ENCODE measurements around the gene KMT2C. TPM values are rescaled to one million over a fixed set of nuclear protein-coding genes. Genes with fewer than 3 reads are reported as not detected.
"Not testable (repeated sequence)": the region's sequence is repeated elsewhere in the genome, so short reads cannot be mapped to it uniquely, and the experiment has no call there.

KMT2C gene
- total RNA-seq, 1 donor from 2014 or later: 136 TPM

DNA sequence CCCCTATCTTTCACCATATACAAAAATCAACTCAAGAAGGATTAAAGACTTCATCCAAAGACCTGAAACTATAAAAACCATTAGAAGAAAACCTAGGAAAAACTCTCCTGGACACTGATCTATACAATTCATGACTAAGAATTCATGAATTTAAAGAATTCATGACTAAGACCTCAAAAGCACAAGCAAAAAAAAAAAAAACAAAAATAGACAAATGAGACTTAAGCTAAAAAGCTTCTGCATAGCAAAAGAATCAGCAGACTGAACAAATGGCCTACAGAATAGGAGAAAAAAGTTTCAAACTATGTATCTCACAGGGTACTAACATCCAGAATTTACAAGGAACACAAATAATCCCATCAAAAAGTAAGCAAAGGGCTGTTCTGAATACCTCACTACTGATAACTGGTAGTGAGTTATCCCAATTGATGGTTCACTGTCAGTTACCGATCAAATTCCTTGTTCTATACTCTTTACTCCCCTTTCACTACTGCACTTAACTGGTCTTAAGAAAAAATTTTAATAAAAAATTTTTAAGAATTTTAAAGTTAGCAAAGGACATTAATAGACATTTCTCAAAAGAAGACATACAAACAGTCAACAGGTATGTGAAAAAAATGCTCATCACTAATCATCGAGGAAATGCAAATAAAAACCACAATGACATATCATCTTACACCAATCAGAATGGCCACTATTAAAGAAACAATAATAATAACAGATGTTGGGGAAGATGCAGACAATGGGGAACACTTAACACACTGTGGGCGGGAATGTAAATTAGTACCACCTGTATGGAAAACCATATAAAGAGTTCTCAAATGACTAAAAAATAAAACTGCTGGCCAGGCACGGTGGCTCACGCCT is 33.2 kb downstream of the KMT2C start:
- H3K36me3 Mint-ChIP-seq (ENCODE audit: unreplicated experiment): peaks cover 7% of the 10 kb centered on the region

GRCh38 chr7:152399344-152399743 is 36.5 kb downstream of the KMT2C start:
- no peak for DNase-seq
- TF ChIP-seq, protein P1, sequence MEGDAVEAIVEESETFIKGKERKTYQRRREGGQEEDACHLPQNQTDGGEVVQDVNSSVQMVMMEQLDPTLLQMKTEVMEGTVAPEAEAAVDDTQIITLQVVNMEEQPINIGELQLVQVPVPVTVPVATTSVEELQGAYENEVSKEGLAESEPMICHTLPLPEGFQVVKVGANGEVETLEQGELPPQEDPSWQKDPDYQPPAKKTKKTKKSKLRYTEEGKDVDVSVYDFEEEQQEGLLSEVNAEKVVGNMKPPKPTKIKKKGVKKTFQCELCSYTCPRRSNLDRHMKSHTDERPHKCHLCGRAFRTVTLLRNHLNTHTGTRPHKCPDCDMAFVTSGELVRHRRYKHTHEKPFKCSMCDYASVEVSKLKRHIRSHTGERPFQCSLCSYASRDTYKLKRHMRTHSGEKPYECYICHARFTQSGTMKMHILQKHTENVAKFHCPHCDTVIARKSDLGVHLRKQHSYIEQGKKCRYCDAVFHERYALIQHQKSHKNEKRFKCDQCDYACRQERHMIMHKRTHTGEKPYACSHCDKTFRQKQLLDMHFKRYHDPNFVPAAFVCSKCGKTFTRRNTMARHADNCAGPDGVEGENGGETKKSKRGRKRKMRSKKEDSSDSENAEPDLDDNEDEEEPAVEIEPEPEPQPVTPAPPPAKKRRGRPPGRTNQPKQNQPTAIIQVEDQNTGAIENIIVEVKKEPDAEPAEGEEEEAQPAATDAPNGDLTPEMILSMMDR (IDR thresholded peaks at IDR 0.05; ENCODE audit: partially characterized antibody, unreplicated experiment): no peak
- Mint-ChIP-seq H3K36me3 (ENCODE audit: unreplicated experiment) (no peaks in the 10 kb centered on the region), H3K4me3 (ENCODE audit: unreplicated experiment) (no peak overlapping the region), H3K4me1 (ENCODE audit: low read depth, unreplicated experiment) (peaks cover 1% of the 10 kb centered on the region), H3K27ac (ENCODE audit: unreplicated experiment) (no peak overlapping the region), H3K27me3 (ENCODE audit: unreplicated experiment) (peaks cover 3% of the 10 kb centered on the region), H3K9me3 (ENCODE audit: unreplicated experiment) (peaks cover 8% of the 10 kb centered on the region)

More for the DNA sequence above, 33.2 kb downstream of the KMT2C start:
- H3K27ac Mint-ChIP-seq (ENCODE audit: unreplicated experiment): no peak overlapping the region
- no peak overlapping the region for H3K4me3 Mint-ChIP-seq (ENCODE audit: unreplicated experiment)
- TF ChIP-seq, protein P1 (IDR thresholded peaks at IDR 0.05; ENCODE audit: partially characterized antibody, unreplicated experiment): no peak
- no peaks in the 10 kb centered on the region for H3K4me1 Mint-ChIP-seq (ENCODE audit: low read depth, unreplicated experiment)
- DNase-seq: no peak
- H3K27me3 Mint-ChIP-seq (ENCODE audit: unreplicated experiment): peaks cover 7% of the 10 kb centered on the region
- H3K9me3 Mint-ChIP-seq (ENCODE audit: unreplicated experiment): peaks cover 32% of the 10 kb centered on the region

GRCh38 chr7:152395112-152395511 is 40.7 kb downstream of the KMT2C start:
- Mint-ChIP-seq H3K4me3 (ENCODE audit: unreplicated experiment) (no peak overlapping the region), H3K27ac (ENCODE audit: unreplicated experiment) (no peak overlapping the region), H3K27me3 (ENCODE audit: unreplicated experiment) (peaks cover 1% of the 10 kb centered on the region), H3K4me1 (ENCODE audit: low read depth, unreplicated experiment) (peaks cover 8% of the 10 kb centered on the region), H3K36me3 (ENCODE audit: unreplicated experiment) (no peaks in the 10 kb centered on the region), H3K9me3 (ENCODE audit: unreplicated experiment) (no peaks in the 10 kb centered on the region)
- DNase-seq: no peak
- TF ChIP-seq, protein P1 (IDR thresholded peaks at IDR 0.05; ENCODE audit: partially characterized antibody, unreplicated experiment): no peak

DNA sequence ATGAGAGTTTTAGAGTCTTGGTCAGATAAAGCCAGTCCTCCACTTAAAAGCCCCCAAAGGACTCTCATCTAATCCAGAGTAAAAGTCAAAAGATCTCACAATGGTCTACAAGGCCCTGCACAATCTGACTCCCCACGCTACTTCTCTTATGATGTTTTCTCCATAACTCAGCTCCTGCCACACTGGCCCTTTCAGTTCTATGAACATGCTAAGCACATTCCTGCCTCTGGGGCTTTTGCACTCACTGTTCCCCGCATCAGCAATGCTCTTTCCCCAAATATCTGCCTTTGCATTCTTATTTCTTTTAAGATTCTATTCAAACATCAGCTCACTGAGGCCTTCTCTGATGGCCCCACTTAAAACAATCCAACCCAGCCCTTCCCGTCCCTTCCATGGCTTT is 41.6 kb downstream of the KMT2C start:
- H3K36me3 Mint-ChIP-seq (ENCODE audit: unreplicated experiment); H3K27ac Mint-ChIP-seq (ENCODE audit: unreplicated experiment); H3K4me1 Mint-ChIP-seq (ENCODE audit: low read depth, unreplicated experiment); H3K27me3 Mint-ChIP-seq (ENCODE audit: unreplicated experiment); DNase-seq; H3K9me3 Mint-ChIP-seq (ENCODE audit: unreplicated experiment); H3K4me3 Mint-ChIP-seq (ENCODE audit: unreplicated experiment): not testable (repeated sequence)
- TF ChIP-seq, protein P1 (IDR thresholded peaks at IDR 0.05; ENCODE audit: partially characterized antibody, unreplicated experiment): peak; percentile 59

- no peaks in the 10 kb centered on the region for H3K27me3 Mint-ChIP-seq (ENCODE audit: unreplicated experiment)
- peaks cover 8% of the 10 kb centered on the region for H3K4me1 Mint-ChIP-seq (ENCODE audit: low read depth, unreplicated experiment)
- TF ChIP-seq, protein P1 (IDR thresholded peaks at IDR 0.05; ENCODE audit: partially characterized antibody, unreplicated experiment): no peak
- H3K36me3 Mint-ChIP-seq (ENCODE audit: unreplicated experiment): no peaks in the 10 kb centered on the region
- no peak overlapping the region for H3K4me3 Mint-ChIP-seq (ENCODE audit: unreplicated experiment)
- H3K27ac Mint-ChIP-seq (ENCODE audit: unreplicated experiment): no peak overlapping the region
- no peak for DNase-seq
- H3K9me3 Mint-ChIP-seq (ENCODE audit: unreplicated experiment): no peaks in the 10 kb centered on the region
Measured at GRCh38 chr7:152392254-152392653, 43.5 kb downstream of the KMT2C start.

DNA sequence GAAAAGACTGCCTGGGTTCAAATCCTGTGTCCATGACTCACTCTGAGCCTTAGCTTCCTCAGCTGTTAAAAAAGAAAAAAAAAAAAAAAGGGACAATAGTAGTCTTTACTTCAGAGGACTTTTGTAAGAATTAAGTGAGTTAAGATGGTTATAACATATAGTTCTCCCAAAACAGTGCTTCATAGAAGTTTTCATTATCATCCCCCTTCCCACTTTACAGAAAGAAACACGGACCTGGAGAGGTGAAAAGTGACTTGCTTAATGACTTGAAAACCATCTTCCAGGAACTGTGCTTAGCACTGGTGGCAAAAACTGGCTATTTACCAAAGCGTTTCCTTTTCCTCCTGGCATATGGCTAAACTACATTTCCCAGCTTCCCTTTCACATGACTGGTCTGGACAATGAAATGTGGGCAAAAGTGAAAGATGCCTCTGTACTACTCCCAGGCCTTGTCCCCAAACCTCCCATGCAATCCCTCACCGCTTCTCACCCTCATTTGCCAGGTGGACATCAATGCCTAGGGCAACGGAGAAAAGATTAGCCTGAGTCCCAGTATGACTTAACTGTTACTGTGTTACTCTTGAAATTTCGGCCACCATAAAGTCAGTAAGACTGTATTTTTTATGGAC is 49.6 kb downstream of the KMT2C start:
- not testable (repeated sequence) for H3K9me3 Mint-ChIP-seq (ENCODE audit: unreplicated experiment); H3K27me3 Mint-ChIP-seq (ENCODE audit: unreplicated experiment); DNase-seq; H3K4me1 Mint-ChIP-seq (ENCODE audit: low read depth, unreplicated experiment); H3K4me3 Mint-ChIP-seq (ENCODE audit: unreplicated experiment); H3K27ac Mint-ChIP-seq (ENCODE audit: unreplicated experiment); H3K36me3 Mint-ChIP-seq (ENCODE audit: unreplicated experiment)
